ENCODE results near the gene TUBB2A.
A peak's percentile ranks its signal among the peaks of the same experiment; 100 is the strongest.
"Not testable (repeated sequence)": the region's sequence is repeated elsewhere in the genome, so short reads cannot be mapped to it uniquely, and the experiment has no call there.

Gene TUBB2A

GRCh38 chr6:3179945-3180344, 22.6 kb upstream of the TUBB2A start:
- DNase-seq = not testable (repeated sequence)

GRCh38 chr6:3178666-3179065, 21.3 kb upstream of the TUBB2A start:
- DNase-seq = not testable (repeated sequence)

DNA sequence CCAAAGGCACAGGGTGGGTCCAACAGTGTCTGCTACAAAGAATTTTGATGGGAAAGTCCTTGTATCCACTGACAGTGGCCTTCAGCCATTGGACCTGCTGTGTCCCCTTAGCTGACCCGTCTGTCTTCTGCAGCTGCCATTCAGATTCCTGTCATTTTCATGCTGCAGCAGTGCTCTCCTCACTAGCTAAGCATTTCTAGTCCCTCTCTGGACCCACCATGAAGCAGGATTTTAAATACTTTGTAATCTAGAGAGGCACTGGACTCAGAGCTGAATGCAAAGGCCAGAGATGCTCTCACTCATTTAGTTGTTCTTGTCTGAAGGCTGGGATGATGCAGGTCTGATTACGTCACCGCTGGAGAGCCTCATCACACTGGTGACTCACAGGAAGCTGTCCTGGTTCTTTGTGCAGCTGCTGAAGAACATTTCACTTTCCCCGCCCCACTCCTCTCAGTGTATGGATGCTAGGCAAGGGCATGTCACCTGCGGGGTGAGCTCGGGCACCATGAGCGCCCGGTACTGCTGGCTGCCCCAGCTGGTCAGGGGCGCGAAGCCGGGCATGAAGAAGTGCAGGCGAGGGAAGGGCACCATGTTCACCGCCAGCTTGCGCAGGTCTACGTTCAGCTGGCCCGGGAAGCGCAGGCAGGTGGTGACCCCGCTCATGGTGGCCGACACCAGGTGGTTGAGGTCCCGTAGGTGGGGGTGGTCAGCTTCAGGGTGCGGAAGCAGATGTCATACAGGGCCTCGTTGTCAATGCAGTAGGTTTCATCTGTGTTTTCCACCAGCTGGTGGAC, 19.4 kb upstream of the TUBB2A start:
- DNase-seq = no peak

DNA sequence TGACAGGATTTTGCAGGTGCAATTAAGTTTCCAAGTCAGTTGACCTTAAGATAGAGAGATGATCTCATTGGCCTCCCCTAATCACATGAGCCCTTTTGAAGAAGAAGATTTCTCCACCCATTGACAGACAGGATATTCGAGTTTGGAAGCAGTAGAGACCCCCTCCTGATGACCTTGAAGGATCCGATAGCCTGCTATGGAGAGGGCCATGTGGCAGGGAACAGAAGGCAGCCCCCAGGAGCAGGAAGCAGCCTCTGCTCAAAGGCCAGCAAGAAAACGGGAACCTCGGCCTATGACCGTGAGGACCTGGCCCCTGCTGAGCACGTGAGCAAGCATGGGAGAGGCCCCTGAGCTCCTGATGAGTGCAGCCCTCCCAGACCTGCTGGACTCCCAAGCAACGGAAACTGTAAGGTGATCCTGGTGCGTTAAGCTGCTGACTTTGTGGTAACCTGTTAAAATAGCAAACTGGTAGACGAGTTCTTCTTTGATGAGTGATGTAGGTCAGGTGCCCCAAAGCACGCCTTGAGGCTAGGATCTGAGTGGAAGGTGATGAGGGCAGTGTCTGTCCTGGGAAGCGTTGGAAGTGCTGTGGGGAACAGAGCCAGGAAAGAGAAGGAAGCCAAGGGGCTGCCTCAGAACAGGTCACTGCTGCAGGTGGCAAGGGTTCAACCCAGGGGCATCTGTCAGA, 18.5 kb upstream of the TUBB2A start:
- no peak for DNase-seq

DNA sequence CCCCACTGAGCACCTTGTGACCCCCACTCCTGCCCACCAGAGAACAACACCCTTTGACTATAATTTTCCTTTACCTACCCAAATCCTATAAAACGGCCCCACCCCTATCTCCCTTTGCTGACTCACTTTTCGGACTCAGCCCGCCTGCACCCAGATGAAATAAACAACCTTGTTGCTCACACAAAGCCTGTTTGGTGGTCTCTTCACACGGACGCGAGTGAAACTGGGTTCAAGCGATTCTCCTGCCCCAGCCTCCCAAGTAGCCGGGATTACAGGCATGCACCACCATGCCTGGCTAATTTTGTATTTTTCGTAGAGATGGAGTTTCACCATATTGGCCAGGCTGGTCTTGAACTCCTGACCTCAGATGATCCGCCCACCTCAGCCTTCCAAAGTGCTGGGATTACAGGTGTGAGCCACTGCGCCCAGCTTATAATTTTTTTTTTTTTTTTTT, 16.3 kb upstream of the TUBB2A start:
- not testable (repeated sequence) for DNase-seq

GRCh38 chr6:3172789-3173188, 15.4 kb upstream of the TUBB2A start:
- DNase-seq = not testable (repeated sequence)

DNA sequence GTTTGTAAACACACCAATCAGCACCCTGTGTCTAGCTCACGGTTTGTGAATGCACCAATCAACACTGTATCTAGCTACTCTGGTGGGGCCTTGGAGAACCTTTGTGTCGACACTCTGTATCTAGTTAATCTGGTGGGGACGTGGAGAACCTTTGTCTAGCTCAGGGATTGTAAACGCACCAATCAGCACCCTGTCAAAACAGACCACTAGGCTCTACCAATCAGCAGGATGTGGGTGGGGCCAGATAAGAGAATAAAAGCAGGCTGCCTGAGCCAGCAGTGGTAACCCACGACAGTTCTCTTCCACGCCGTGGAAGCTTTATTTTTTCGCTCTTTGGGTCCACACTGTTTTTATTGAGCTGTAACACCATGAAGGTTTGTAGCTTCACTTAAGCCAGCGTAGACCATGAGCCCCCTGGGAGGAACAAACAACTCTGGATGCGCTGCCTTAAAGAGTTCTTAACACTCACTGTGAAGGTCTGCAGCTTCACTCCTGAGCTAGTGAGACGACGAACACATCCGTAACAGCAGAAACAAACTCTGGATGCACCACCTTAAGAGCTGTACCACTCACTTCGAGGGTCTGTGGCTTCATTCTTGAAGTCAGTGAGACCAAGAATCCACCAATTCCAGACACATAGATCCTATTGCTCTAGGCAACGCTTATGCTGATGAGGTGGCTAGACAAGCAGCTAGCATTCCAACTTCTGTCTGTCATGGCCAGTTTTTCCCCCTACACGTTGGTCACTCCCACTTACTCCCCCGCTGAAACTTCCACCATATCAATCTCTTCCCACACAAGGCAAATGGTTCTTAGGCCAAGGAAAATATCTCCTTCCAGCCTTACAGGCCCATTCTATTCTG, 14.2 kb upstream of the TUBB2A start:
- not testable (repeated sequence) for DNase-seq

GRCh38 chr6:3170676-3171075, 13.3 kb upstream of the TUBB2A start:
- DNase-seq = not testable (repeated sequence)

DNA sequence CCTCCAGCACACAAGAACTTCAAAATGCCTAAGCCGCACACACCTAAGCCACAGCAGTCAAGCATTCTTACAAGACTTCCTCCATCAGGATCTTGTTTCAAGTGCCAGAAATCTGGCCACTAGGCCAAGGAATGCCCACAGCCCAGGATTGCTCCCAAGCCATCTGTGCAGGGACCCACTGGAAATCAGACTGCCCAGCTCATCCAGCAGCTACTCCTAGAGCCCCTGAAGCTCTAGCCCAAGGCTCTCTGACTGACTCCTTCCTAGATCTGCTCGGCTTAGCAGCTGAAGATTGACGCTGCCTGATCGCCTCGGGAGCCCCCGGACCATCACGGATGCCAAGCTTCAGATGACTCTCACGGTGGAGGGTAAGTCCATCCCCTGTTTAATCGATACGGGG, 10.7 kb upstream of the TUBB2A start:
- DNase-seq = not testable (repeated sequence)

GRCh38 chr6:3166535-3167225, 9.3 kb upstream of the TUBB2A start:
- not testable (repeated sequence) for DNase-seq

GRCh38 chr6:3165631-3166534, 8.5 kb upstream of the TUBB2A start:
- DNase-seq = no peak

DNA sequence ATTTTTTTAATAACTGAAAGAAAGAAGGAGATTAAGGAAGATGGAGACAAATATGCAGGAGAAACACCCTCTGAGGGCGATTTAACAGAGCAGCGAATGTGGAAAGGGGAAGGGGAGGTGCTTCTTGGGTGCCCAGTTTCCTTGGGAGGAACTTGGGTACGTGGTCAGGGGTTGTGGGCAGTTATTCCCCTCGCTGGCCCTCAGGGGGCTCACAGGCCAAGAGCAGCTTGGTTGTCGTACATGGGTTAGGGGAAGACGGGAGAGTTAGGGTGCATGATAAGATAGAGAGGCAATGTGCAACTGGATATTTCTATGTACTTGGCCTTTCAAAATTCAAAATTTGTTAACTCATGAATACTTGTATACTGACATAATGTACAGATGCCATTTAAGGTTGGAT, 7.0 kb upstream of the TUBB2A start:
- no peak for DNase-seq

DNA sequence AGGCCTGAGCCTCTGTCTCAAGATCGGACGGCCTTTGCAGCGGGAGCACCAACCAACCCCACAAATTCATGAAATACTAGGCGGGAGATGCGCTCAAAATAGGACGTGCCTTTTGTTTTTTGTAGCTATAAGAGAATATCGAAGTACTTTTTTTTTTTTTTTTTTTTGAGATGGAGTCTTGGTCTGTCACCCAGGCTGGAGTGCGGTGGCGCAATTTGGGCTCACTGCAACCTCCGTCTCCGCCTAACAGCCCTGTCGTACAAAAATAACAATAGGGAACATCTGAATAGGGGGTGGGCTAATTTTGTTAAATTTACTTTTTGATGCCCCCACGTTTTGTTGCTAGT, 5.9 kb upstream of the TUBB2A start:
- DNase-seq = no peak

DNA sequence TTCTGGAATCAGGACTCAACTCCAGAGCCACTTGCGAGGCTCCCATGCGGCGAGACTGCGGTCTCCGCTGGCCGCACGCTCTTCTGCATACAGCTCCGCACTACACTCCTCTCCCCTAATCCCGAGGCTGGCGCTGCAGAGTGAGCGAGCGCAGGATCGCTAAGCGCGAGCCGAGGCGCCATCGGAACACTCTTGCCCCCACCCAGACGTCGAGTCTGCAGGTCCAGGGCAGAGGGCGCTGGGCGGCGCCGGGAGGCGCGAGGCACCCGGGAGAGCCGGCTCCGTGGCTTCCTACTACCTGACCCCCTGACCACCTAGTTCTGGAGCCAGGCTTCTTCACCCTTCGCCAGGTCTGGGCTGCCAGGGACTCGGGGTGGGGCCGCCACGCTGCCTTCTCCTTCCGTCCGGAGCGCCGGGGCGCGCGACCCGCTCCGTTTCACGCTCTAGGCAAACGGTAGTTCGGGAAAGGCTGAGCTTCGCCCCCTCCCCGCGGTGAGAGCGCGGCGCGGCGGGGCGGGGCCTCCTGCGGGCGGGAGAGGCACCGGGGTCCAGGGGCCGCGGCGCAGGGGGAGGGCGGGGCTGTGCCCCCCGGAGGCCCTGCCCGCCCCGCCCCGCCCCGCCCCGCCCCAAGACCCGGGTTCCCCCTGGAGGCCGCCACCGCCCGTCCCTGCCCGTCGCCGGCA, 5.4 kb upstream of the TUBB2A start:
- no peak for DNase-seq

- DNase-seq = no peak
These were observed 4.7 kb upstream of the TUBB2A start for GRCh38 chr6:3162067-3162497.

- peak; percentile 35 for DNase-seq
These were observed 2.7 kb upstream of the TUBB2A start for GRCh38 chr6:3159805-3160781.

GRCh38 chr6:3156184-3157130, 887 bp downstream of the TUBB2A start:
- not testable (repeated sequence) for DNase-seq

GRCh38 chr6:3155416-3155815, 1.9 kb downstream of the TUBB2A start:
- not testable (repeated sequence) for DNase-seq

GRCh38 chr6:3152689-3153088, 4.7 kb downstream of the TUBB2A start:
- no peak for DNase-seq

Data from NCI-H2081 treated with DMSO at 0.1 percent for 48 hours (cell line).